Left ventricle myocardium inferior (tissue), 1 donor: ENCODE data around the gene EHF. TPM values are rescaled to one million over a fixed set of nuclear protein-coding genes. Genes with fewer than 3 reads are reported as not detected.
"Not testable (repeated sequence)": the region's sequence is repeated elsewhere in the genome, so short reads cannot be mapped to it uniquely, and the experiment has no call there.

Experiments
- DNase-seq: peaks from one replicate; pipeline ENCODE4 v3.0.0-alpha.2; 2020
- H3K27ac ChIP-seq: fragments of 200-600 bp; replicated peaks from 2 replicates; pipeline ENCODE4 v1.8.0; 2021
- H3K27me3 ChIP-seq: fragments of 200-600 bp; 2 replicates; pipeline ENCODE4 v1.8.0; 2021; ENCODE audit warnings: low read depth
- H3K36me3 ChIP-seq: fragments of 200-600 bp; 2 replicates; pipeline ENCODE4 v1.8.0; 2021
- H3K4me1 ChIP-seq: fragments of 200-600 bp; 2 replicates; pipeline ENCODE4 v1.8.0; 2021
- H3K4me3 ChIP-seq: fragments of 200-600 bp; 2 replicates; pipeline ENCODE4 v1.8.0; 2021; ENCODE audit warnings: mild to moderate bottlenecking, moderate library complexity
- H3K9me3 ChIP-seq: fragments of 200-600 bp; replicated peaks from 2 replicates; pipeline ENCODE4 v1.8.0; 2021
- CTCF ChIP-seq: fragments of 200-600 bp; IDR thresholded peaks from 2 replicates; pipeline ENCODE4 v1.8.0; 2021; ENCODE audit warnings: antibody characterized with exemption, mild to moderate bottlenecking, borderline replicate concordance
- intact Hi-C: fragments of 100-400 bp; cut with micrococcal nuclease; formaldehyde crosslinking; loops from one replicate; pipeline ENCODE4 v1.11.0; 2022
- total RNA-seq: library from RNA; stranded (reverse); fragmentation: NEBNext Ultra II Directional; extraction: Animal tissue kit (Norgen Biotek cat#: 25700); gene quantifications from one replicate; pipeline ENCODE4 v1.2.1, GENCODE V29; 2021
- donor health status: DM: no; HTN: yes; CAD: no; lungs with severe emphysema.

EHF gene
- total RNA-seq, 1 donor from 2014 or later: 1.6 TPM

GRCh38 chr11:34588023-34588422 is 32.9 kb upstream of the EHF start:
- DNase-seq: no peak
- H3K36me3 ChIP-seq: no peaks in the 10 kb centered on the region
- peaks cover 7% of the 10 kb centered on the region for H3K4me1 ChIP-seq
- TF ChIP-seq CTCF: no peak
- peaks cover 11% of the 10 kb centered on the region for H3K27me3 ChIP-seq
- intact Hi-C loops: loop anchor here (10.0 kb wide), 1 partner anchor 807 kb away; no protein-coding TSS in a partner anchor
- peaks cover 4% of the 10 kb centered on the region for H3K9me3 ChIP-seq
- no peak overlapping the region for H3K4me3 ChIP-seq
- no peak overlapping the region for H3K27ac ChIP-seq

- Histone ChIP-seq H3K4me3 (no peak overlapping the region), H3K36me3 (no peaks in the 10 kb centered on the region), H3K4me1 (peaks cover 7% of the 10 kb centered on the region), H3K27me3 (peaks cover 11% of the 10 kb centered on the region), H3K27ac (no peak overlapping the region), H3K9me3 (peaks cover 8% of the 10 kb centered on the region)
- TF ChIP-seq CTCF: no peak
- DNase-seq: no peak
- intact Hi-C loops: loop anchor here (10.0 kb wide), 1 partner anchor 806 kb away; no protein-coding TSS in a partner anchor
These were observed 32.2 kb upstream of the EHF start for GRCh38 chr11:34588701-34589100.

GRCh38 chr11:34589177-34589576 is 31.7 kb upstream of the EHF start:
- DNase-seq, H3K4me1 ChIP-seq, H3K4me3 ChIP-seq, H3K9me3 ChIP-seq, H3K27ac ChIP-seq, H3K36me3 ChIP-seq: not testable (repeated sequence)
- peaks cover 11% of the 10 kb centered on the region for H3K27me3 ChIP-seq
- intact Hi-C loops: loop anchor here (10.0 kb wide), 1 partner anchor 806 kb away; no protein-coding TSS in a partner anchor

GRCh38 chr11:34593085-34593484 is 27.8 kb upstream of the EHF start:
- TF ChIP-seq CTCF: no peak
- intact Hi-C loops: no loop called here
- no peak for DNase-seq

GRCh38 chr11:34594603-34595002 is 26.3 kb upstream of the EHF start:
- Histone ChIP-seq H3K27ac (no peak overlapping the region), H3K27me3 (no peaks in the 10 kb centered on the region), H3K4me3 (no peak overlapping the region), H3K36me3 (no peaks in the 10 kb centered on the region), H3K9me3 (peaks cover 8% of the 10 kb centered on the region), H3K4me1 (no peaks in the 10 kb centered on the region)
- DNase-seq: no peak
- intact Hi-C loops: no loop called here
- no peak for TF ChIP-seq CTCF

More at GRCh38 chr11:34593085-34593484, 27.8 kb upstream of the EHF start:
- no peaks in the 10 kb centered on the region for H3K36me3 ChIP-seq
- no peaks in the 10 kb centered on the region for H3K4me1 ChIP-seq
- no peak overlapping the region for H3K4me3 ChIP-seq
- no peak overlapping the region for H3K27ac ChIP-seq
- H3K9me3 ChIP-seq: peaks cover 8% of the 10 kb centered on the region
- peaks cover 4% of the 10 kb centered on the region for H3K27me3 ChIP-seq

- H3K4me1 ChIP-seq: peaks cover 4% of the 10 kb centered on the region
- H3K9me3 ChIP-seq: peaks cover 8% of the 10 kb centered on the region
- no peak overlapping the region for H3K4me3 ChIP-seq
- DNase-seq: no peak
- TF ChIP-seq CTCF: no peak
- intact Hi-C loops: no loop called here
- no peak overlapping the region for H3K27ac ChIP-seq
- no peaks in the 10 kb centered on the region for H3K27me3 ChIP-seq
- H3K36me3 ChIP-seq: no peaks in the 10 kb centered on the region
These were observed 25.5 kb upstream of the EHF start for GRCh38 chr11:34595391-34595790.
